Activated CD8-positive, alpha-beta memory T cell treated with anti-CD3 and anti-CD28 coated beads for 24 hours (primary cell): ENCODE measurements around the gene CYP1B1.
"Not testable (repeated sequence)": the region's sequence is repeated elsewhere in the genome, so short reads cannot be mapped to it uniquely, and the experiment has no call there.

ENCODE experiments used
- DNase-seq: peaks from one replicate; pipeline ENCODE4 v3.0.0-alpha.2; 2020

Gene CYP1B1

GRCh38 chr2:38032946-38033345, 43.0 kb downstream of the CYP1B1 start:
- DNase-seq, result no peak

DNA sequence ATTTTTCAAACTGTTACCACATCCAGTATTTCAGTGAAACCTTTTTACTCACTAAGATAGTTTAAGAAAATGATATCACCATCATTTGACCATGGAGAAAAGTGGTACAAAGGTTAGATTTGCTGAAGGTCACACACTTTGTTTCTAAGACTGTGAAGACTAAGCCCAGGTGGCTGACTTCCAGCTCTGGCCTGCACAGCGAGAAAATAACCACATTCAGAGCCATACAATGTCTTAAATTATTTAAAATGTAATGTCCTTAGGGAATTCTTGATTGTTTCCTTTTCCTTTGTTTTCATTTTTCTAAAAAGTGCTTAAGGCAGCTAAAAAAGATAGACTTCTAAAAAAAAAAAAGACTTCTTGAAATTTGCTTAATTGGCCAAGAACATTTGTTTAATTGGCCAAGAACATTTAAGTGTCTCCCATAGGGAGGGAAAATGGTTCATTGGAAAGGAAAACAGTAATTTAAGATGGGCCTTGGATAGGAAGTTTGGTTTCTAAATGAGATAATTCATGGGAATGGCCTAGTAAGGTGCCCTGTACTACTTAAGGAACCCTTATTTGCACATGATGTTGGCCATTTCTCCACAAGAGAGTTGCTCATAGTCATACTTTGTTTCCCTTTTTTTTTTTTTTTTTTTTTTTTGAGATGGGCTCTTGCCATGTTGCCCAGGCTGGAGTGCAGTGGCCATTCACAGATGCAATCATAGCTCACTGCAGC, 45.2 kb downstream of the CYP1B1 start:
- DNase-seq, result no peak

DNA sequence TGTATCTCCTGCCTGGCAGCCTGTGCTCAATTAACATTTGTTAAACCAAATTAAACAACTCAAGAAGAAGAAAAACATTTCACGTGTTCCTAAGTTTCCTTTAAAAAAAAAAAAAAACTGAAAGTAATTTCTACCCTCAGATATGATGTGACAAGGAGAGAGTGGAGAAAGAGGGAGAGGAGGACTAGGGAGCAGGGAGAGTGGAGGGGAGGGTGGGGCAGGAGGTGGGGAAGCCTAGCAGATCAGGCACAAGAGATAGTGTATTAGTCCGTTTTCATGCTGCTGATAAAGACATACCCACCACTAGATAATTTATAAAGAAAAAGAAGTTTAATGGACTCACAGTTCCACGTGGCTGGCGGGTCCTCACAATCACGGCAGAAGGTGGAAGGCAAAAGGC, 46.4 kb downstream of the CYP1B1 start:
- DNase-seq, result no peak

DNA sequence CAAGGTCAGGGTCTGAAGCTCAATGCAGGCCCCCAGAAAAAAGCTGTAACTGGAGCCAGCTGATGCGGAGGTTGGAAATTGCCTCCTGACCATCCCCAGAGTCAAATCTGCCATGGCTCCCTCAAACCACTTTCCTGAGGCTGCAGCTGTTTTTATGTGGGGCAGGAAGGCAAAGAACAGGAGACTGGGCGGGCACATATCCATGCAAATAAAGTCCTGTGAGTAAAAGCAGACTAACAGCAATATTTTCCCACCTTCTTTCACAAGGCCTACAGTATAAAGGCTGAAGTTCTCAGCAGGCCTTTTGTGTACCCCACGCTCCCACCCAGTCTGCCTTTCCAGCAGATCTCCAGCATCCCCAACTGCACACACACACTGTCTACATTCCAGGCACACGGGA, 47.1 kb downstream of the CYP1B1 start:
- no peak for DNase-seq

GRCh38 chr2:38026846-38027245, 49.1 kb downstream of the CYP1B1 start:
- DNase-seq, result no peak

DNA sequence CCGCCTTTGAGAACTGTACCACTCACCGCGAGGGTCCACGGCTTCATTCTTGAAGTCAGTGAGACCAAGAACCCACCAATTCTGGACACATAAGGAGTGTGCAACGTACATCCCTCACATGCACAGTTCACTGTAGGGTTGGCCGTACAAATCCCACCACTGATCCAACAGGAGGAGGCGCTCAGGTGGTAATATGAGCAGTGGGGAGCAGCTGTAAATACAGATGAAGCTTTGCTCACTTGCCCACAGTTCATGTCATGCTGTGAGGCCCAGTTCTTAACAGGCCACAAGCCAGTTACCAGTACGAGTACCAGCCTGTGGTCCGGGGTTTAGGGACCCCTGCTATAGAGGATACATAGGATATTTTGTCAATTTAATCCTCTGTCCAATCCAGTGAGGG, 54.4 kb downstream of the CYP1B1 start:
- DNase-seq, result no peak

GRCh38 chr2:38020359-38021069, 55.4 kb downstream of the CYP1B1 start:
- DNase-seq, result not testable (repeated sequence)

- DNase-seq, result no peak
These were observed 58.1 kb downstream of the CYP1B1 start for GRCh38 chr2:38017836-38018235.
